ENCODE results near the gene PAK6.

GRCh38 chr15:40239404-40239692 lies 485 bp downstream of the PAK6 start:
- no peak for TF ChIP-seq CTCF (conservative IDR thresholded peaks at IDR 0.05; ENCODE audit: low read depth, low read length)
- no peak for TF ChIP-seq EZH2 (IDR thresholded peaks at IDR 0.05; ENCODE audit: borderline replicate concordance, low read depth, low read length, poor library complexity, severe bottlenecking)
